Suprapubic skin (tissue), 4 donors: Measurements from ENCODE around the gene IFI35. TPM values are rescaled to one million over a fixed set of nuclear protein-coding genes. Genes with fewer than 3 reads are reported as not detected.

Experiments
- DNase-seq, 2 donors: peaks; one replicate each; pipeline ENCODE4 v3.0.0-alpha.2; 2019; ENCODE audit warnings: low spot score in 2 of 2
- H3K27ac ChIP-seq: fragments of 200-600 bp; sonication (generic); one replicate; pipeline ENCODE4 v1.5.1; 2019
- H3K27me3 ChIP-seq: fragments of 200-600 bp; sonication (generic); one replicate; pipeline ENCODE4 v1.5.1; 2019
- H3K36me3 ChIP-seq: fragments of 200-600 bp; sonication (generic); one replicate; pipeline ENCODE4 v1.5.1; 2019
- H3K4me1 ChIP-seq: fragments of 200-600 bp; sonication (generic); one replicate; pipeline ENCODE4 v1.5.1; 2019
- H3K4me3 ChIP-seq: fragments of 200-600 bp; sonication (generic); one replicate; pipeline ENCODE4 v1.5.1; 2019; ENCODE audit warnings: mild to moderate bottlenecking
- H3K9me3 ChIP-seq: fragments of 200-600 bp; sonication (generic); one replicate; pipeline ENCODE4 v1.5.1; 2019
- EP300 ChIP-seq: sonication (generic); formaldehyde crosslinking; IDR thresholded peaks from one replicate; pipeline ENCODE4 v1.6.1; 2017; ENCODE audit warnings: antibody characterized with exemption
- POLR2A ChIP-seq, 2 donors: fragments of 450-650 bp; IDR thresholded peaks; one replicate each; pipeline ENCODE4 v1.6.1; 2017; ENCODE audit warnings: antibody characterized with exemption in 2 of 2, mild to moderate bottlenecking in 2 of 2, moderate library complexity in 2 of 2
- POLR2AphosphoS5 ChIP-seq, 3 donors: sonication (generic); formaldehyde crosslinking; IDR thresholded peaks; one replicate each; pipeline ENCODE4 v1.6.1; 2017; ENCODE audit warnings: antibody characterized with exemption in 3 of 3
- WGBS: methylation state at CpG from one replicate; pipeline ENCODE4 v1.1.5; 2018; 5-methylcytosine and 5-hydroxymethylcytosine counted together
- total RNA-seq, 4 donors: library from RNA; depleted of rRNA; stranded (reverse); fragments of >200 nt; gene quantifications; one replicate each; pipeline ENCODE4 v1.1.0, GENCODE V29; 2016
- TF ChIP-seq, protein P1 (sequence below), 2 donors: fragments of 200-600 bp in 1 of 2; fragments of 450-650 bp in 1 of 2; sonication (generic) in 1 of 2; IDR thresholded peaks; one replicate each; pipeline ENCODE4 v1.5.1; 2016 to 2019; ENCODE audit warnings: antibody characterized with exemption in 2 of 2, mild to moderate bottlenecking in 1 of 2, moderate library complexity in 1 of 2

The IFI35 gene
- total RNA-seq, 4 donors from 2014 or later, result 9.0 to 18.0 (median 13.7) TPM

DNA sequence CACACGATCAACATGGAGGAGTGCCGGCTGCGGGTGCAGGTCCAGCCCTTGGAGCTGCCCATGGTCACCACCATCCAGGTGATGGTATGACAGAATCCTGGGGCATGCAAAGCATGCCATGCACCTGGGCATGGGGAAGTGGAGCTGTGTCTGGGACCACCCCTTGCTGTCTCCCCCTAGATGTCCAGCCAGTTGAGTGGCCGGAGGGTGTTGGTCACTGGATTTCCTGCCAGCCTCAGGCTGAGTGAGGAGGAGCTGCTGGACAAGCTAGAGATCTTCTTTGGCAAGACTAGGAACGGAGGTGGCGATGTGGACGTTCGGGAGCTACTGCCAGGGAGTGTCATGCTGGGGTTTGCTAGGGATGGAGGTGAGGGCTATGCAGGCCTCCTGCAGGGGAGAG is 6.7 kb downstream of the IFI35 start:
- 79% methylated on average over 5 of the region's 8 CpGs for WGBS
- Histone ChIP-seq H3K9me3 (no peaks in the 10 kb centered on the region), H3K27me3 (no peaks in the 10 kb centered on the region), H3K4me3 (no peak overlapping the region), H3K4me1 (peaks cover 74% of the 10 kb centered on the region), H3K36me3 (peaks cover 30% of the 10 kb centered on the region), H3K27ac (no peak overlapping the region)
- TF ChIP-seq EP300, result no peak
- TF ChIP-seq POLR2A (IDR thresholded peaks at IDR 0.05), result no peak
- TF ChIP-seq, protein P1, sequence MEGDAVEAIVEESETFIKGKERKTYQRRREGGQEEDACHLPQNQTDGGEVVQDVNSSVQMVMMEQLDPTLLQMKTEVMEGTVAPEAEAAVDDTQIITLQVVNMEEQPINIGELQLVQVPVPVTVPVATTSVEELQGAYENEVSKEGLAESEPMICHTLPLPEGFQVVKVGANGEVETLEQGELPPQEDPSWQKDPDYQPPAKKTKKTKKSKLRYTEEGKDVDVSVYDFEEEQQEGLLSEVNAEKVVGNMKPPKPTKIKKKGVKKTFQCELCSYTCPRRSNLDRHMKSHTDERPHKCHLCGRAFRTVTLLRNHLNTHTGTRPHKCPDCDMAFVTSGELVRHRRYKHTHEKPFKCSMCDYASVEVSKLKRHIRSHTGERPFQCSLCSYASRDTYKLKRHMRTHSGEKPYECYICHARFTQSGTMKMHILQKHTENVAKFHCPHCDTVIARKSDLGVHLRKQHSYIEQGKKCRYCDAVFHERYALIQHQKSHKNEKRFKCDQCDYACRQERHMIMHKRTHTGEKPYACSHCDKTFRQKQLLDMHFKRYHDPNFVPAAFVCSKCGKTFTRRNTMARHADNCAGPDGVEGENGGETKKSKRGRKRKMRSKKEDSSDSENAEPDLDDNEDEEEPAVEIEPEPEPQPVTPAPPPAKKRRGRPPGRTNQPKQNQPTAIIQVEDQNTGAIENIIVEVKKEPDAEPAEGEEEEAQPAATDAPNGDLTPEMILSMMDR (IDR thresholded peaks at IDR 0.05), result no peak
- TF ChIP-seq POLR2AphosphoS5 (IDR thresholded peaks at IDR 0.05), result no peak
- no peak for DNase-seq

DNA sequence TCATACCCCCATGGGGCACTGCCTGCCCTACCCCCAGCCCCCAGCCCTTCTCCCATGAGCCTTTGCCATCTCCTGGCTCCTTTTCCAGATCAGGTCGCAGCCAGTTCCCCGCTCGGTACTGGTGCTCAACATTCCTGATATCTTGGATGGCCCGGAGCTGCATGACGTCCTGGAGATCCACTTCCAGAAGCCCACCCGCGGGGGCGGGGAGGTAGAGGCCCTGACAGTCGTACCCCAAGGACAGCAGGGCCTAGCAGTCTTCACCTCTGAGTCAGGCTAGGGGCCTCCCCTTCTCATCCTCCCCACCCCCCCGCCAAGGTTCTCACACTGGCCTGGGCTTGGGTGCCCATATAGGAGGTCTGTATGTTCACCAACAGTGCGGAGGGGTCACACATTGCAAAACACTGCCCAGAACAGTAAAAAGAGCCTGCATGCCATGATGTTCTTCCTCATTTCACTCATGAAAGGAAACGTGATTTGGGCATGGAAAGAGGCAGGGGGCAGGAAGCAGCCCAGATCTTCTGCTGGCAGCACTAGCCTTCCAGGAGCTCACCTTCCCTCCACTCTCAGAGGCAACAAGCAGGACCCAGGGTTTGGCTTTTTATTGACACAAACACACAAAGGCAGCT is 7.5 kb downstream of the IFI35 start:
- Histone ChIP-seq H3K4me3 (no peak overlapping the region), H3K9me3 (no peaks in the 10 kb centered on the region), H3K36me3 (peaks cover 33% of the 10 kb centered on the region), H3K27me3 (no peaks in the 10 kb centered on the region), H3K4me1 (peaks cover 76% of the 10 kb centered on the region), H3K27ac (peak overlapping the region; percentile 57)
- WGBS, result 67% methylated on average over 11 of the region's 12 CpGs
- TF ChIP-seq, protein P1 (IDR thresholded peaks at IDR 0.05), result no peak
- TF ChIP-seq POLR2A (IDR thresholded peaks at IDR 0.05) (no peak), POLR2AphosphoS5 (IDR thresholded peaks at IDR 0.05) (no peak), EP300 (no peak)
- peak in 1 of 2 donors; percentile 65 for DNase-seq

DNA sequence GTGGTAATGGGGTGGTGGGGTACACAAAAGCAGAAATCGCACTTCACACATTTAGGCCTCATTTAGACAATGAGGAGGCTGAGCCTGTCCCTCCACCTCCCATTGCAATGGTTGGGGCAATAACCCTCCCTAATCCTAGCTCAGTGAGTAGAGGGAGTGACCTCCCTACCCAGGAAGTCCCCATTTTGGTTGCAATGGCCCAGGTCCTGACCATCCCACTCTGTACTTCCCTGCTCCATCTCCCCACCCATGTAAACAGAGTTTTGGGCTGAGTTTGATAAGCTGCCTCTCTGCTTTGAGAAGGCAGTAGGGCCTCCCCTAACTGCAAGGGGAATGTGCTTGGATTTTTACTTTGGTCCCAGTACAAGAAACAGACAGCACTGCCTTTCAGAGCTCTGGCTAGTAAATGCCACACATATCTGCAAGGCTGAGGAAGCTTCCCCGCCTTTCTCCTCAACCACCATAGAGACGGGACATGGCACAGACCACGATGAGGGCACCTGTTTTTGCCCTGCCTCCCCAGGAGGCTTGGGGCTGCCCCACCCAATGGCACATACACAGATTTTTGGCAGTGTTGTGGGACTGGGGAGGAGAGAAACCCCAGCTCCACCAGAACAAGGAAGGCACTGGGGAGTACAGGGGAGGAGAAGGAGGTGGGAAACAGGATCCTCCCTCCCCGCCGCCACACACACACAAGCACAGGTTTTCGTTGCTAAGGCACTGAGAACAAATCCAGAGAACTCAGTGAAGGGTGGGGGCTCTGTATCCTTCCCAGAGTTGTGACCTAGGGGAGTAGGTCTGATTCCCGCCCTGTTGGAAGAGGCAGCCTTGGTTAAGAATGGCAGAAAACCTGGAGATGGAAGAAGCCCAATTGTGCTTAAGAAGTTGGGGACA is 8.3 kb downstream of the IFI35 start:
- WGBS, result 56% methylated on average over 8 of the region's 8 CpGs
- peak in 1 of 2 donors; percentile 64 for DNase-seq
- no peak overlapping the region for H3K4me3 ChIP-seq
- no peaks in the 10 kb centered on the region for H3K9me3 ChIP-seq
- H3K27ac ChIP-seq, result peak overlapping the region; percentile 57
- H3K4me1 ChIP-seq, result peaks cover 80% of the 10 kb centered on the region
- no peaks in the 10 kb centered on the region for H3K27me3 ChIP-seq
- TF ChIP-seq POLR2AphosphoS5 (IDR thresholded peaks at IDR 0.05), result no peak
- TF ChIP-seq, protein P1 (IDR thresholded peaks at IDR 0.05), result no peak
- TF ChIP-seq POLR2A (IDR thresholded peaks at IDR 0.05), result no peak
- no peak for TF ChIP-seq EP300
- H3K36me3 ChIP-seq, result peaks cover 33% of the 10 kb centered on the region

DNA sequence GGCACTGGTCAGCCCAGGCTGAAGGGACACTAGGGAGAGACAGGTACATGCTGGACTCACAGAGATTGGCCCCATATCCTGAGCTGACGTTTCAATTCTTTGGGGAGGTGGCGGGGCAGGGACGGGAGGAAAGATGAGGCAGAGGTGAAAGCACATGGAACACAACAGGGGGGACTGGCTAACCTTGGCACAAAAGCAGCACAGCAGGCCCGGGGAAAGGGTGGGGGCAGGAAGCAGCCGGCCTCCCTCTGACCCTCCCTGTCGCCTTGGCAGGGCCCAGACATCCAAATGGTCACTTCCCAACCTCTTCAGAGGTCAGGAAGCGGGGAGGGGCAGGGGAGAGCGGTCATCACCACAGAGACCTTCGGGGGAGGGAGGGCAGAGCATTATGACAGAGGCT is 9.0 kb downstream of the IFI35 start:
- peaks cover 80% of the 10 kb centered on the region for H3K4me1 ChIP-seq
- WGBS, result 59% methylated on average over 9 of the region's 9 CpGs

More for the DNA sequence above, 9.0 kb downstream of the IFI35 start:
- TF ChIP-seq, protein P1 (IDR thresholded peaks at IDR 0.05), result no peak
- TF ChIP-seq POLR2AphosphoS5 (IDR thresholded peaks at IDR 0.05) (no peak), EP300 (no peak), POLR2A (IDR thresholded peaks at IDR 0.05) (no peak)
- peaks cover 33% of the 10 kb centered on the region for H3K36me3 ChIP-seq
- no peaks in the 10 kb centered on the region for H3K9me3 ChIP-seq
- H3K4me3 ChIP-seq, result no peak overlapping the region
- no peaks in the 10 kb centered on the region for H3K27me3 ChIP-seq
- peak overlapping the region; percentile 57 for H3K27ac ChIP-seq
- DNase-seq, result peak in 1 of 2 donors; percentile 78
